HG03060 (cell line): ENCODE data around the gene KCTD5.
"Not testable (repeated sequence)": the region's sequence is repeated elsewhere in the genome, so short reads cannot be mapped to it uniquely, and the experiment has no call there.

Experiments used
- ATAC-seq: cut with Tn5 transposase; IDR thresholded peaks from one replicate; pipeline ENCODE4 v1.9.1; 2021; ENCODE audit warnings: low read depth, moderate number of reproducible peaks; ENCODE audit not compliant: unreplicated experiment

KCTD5 gene

DNA sequence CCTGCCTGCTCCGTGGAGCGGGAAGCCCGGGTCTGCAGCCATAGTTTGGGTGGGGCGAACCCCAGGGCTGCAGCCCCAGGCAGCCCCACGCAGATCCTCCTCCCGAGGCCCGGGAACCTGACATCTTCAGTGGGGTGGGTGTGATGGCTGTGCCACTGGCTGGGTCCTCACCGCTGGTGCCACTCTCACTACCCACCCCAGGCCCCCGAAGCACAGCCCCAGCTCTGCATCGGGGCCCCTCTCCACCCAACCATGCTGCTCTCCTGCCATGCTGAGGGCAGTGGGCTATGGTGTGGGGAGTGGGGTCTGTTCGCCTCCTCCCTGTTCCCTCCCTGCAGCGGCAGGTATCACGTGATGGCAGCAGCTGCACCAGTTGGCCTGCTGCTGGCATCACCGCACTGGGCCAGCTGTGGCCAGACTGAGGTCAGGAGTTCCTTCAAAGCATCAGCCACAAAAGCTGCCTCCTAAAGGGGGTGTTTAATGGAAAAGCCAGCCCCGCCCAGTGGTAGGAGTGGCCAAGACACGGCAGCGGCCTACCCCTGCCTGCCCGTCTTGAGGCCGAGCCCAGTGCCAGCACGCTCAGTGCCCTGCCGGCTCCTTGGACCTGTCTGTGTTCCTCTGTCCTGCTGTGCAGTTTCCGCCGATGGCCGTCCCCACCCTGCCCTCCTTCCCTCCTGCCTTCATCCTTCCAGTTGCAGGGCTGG, 10.8 kb downstream of the KCTD5 start:
- ATAC-seq, result no peak

DNA sequence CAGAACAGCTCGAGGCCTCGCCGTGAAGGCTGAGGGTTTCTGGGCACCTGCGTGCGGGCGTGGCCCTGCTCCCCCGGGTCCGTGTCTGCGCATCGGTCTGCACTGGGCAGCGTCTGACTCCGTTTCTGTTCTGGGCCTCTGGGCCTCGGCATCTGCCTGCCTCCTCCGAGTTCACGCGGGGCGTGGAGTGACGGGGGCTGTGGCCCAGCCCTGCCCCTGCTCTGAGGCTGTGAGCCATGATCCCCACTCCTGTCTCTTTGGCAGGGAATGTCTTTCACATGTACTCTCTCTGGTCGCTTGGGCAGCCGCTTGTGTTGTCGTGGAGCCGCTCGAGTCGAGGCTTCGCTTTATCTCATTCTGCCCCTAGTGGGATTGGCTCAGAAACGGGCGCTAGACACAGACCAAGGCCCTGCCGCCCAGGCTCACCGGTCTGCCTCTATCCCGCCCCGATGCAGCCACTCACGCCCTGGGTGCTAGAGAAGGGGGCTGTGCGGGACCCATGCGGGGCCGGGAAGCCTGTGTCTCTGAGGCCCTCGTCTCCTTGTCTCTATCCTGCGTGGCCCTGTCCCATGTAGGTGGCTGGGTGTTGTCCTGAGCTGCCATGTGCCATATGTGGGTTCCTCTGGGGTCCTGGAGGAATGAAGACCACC, 14.4 kb downstream of the KCTD5 start:
- not testable (repeated sequence) for ATAC-seq

DNA sequence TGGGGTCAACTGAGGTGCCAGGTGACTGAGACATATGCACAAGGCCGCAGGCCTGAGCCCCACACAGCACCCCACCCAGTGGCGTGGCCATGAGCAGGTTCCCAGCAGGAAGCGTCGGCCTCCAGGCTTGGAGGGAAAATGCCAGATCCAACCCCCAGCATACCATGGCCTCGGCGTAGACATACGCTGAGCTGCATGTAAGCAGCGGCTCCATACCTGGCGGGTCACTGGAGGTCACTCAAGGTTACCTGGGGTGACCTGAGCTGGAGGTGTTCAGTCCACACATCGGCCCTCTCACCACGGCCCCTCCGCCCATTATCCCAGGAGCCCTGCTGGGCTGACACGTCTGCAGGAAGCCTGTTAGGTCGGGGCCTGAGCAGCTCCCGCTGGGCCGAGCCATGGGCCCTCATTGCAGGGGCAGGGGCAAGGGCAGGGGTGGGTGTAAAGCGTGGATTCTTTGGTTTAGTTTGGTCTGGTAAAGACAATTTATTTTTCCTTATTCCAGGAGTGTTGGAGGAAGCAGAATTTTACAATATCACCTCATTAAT, 15.2 kb downstream of the KCTD5 start:
- ATAC-seq, result no peak

DNA sequence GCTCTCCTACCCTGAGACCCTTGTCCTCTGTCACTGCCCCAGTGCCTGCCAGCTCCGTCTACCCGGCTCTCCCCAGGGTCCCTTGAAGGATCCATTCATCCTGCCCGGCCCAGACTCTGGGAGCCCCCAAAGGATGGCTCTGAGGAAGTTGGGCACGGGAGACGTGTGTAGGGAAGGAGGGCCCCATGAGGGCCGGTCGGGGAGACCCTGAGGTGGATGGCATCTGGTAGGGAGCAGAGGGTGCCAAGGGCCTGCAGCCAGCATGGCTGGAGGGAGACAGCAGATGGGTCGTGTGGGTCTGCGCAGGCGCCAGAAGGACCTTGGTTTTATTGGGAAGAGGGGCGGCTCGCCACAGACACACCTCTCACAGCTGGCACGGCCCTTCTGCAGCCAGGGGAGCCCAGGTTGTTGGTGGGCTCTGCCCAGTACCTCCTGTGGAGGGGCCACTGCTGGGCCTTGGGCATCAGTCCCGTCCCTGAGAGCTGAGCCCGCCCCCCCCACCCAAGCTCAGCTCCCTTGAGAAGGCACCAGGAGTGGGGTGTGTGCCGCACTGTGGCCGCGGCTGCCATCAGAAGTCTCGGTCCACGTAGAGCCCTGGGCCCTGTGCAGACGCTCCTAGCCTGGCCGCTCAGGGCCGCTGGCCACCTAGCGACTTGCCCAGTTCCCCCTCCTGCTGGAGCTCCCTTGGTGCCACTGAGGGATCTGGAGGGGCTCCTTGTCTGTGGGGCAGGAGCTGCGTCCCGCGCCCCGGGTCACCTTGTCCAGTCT, 16.0 kb downstream of the KCTD5 start:
- ATAC-seq, result no peak

DNA sequence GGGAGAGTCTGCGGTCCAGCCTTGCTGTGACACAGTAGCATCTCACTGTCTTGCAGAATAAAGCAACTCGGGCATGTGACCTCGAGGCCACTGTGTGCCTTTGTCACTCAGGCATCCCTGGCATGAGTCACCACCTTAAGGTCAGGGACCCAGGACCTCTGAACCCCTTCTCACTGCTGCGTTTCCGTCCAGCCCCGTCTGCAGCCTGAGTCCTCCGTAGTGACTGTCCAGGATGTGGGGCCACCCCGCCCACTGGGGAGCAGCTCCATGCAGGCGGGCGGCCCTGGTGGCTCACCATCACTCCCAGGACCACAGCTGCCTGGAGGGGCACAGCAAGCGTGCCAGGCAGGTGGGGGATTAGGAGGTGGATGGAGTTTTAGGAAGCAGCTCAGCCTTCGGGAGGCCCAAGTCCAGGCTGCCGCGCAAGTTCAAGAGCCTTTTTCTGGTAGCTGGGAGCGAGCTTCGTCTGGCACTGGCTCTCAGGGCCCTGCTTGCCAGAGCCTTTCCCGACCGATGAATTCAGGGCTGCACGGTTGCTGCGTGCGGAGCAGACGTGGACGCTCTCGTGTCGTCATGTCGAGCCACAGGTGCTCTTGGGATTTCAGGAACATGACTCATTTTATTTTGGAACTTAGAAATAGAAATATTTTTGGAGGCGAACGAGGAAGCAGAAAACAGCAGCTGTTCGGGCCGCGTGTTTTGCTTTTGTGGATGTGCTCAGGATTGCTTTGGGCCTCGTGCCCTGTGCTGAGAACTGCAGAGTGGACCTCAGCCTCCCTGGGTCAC, 16.8 kb downstream of the KCTD5 start:
- no peak for ATAC-seq

DNA sequence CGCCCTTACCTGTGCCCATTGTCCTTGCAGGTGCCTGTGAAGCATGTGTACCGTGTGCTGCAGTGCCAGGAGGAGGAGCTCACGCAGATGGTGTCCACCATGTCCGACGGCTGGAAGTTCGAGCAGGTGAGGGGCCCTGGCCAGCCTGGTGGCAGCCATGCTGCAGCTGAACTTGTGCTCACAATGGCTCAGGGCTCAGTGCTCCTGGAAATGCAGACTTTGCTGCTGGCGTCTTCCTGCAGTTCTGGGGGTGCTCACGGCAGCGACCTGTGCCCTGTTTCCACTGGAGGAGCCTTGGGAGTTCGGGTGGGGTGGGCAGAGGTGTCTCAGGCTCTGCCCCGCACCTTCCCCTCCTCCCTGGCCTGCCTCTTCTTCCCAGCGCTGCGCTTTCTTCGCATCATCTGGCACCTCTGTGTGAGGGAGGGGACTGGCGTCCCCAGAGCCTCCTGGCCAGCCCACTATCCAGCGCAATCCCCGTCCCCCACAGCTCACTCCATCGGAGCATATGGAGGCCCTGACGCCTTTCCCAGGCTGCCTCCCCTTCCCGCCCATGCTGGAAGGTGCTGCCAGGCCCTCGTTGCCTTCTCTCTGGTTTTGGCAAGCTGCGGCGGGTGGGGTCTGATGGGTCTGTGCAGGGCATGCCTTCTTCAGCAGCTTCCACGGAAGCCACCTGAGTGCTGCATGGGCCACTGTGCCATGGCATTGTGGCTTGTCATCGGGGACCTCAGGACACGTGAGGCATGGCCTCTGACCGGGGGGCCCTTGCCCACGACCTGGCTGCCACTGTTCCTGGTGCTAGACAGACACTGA, 17.7 kb downstream of the KCTD5 start:
- ATAC-seq, result no peak

DNA sequence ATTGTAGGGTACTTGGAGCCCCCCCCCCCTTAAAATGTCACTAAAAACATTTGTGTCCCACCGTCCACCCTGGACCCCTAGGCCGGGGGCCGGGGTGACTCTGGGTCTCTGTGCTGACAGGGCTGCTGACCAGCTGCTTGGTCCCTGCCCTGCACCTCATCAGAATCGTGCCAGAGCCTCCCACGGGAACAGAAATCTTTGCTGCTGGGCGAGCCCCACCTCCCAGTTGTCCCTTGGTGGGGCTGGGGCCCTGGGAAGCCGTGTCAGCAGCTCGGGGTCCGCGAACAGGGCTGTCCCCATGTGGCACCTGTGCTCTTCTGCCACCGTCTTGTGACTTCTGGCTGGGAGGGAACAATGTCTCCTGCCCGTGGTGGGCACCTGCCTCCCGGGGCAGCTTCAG, 18.5 kb downstream of the KCTD5 start:
- no peak for ATAC-seq

DNA sequence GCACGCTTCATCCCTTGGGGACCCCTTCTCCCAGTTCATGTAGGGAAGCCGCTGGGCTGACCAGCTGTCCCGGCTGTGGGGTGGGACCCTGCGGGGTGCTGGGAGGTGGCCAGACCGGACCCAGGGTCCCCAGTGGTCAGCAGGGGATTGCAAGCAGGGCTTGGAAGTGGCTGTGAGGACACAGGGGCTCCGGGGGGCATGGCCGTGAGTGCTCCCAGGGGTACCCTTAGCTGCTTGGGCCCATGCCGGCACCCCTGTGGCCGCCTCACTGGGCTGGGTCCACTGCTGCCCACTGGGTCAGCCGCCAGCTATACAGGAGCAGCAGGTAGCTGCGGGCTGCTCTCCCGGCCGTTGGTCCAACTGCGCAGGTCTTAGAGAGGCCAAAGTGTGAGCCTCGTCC, 18.9 kb downstream of the KCTD5 start:
- no peak for ATAC-seq

DNA sequence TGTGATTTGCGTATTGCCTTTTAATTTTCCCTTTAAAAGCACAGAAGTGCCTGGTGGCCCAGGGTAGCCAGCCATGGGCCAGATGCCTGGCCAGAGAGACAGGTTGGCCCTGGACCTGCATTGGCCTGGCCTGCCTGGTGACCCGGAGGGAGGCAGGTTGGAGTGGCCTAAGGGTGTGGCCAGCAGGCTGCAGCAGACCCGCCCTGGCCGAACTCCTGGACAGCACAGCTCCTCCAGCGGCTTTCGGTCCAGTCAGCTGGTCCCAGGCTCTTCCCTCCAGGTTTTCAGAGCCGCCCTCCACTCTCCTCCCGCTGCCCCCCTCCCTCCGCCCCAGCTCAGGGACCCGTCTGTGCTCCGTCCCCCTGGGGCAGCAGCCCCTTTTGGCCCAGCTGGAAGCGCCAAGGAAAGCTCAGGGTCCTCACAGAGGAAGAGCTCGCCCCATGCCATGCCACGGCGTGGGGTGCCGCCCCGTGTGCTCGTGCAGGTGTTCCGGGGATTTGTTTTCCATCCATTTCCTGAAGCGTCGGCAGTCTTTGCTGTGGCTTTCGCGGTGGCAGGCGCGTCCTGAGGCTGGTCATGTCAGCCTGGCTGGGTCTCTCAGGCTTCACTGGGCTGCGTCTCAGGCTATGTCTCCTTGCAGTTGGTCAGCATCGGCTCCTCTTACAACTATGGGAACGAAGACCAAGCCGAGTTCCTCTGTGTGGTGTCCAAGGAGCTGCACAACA, 19.6 kb downstream of the KCTD5 start:
- ATAC-seq, result no peak

DNA sequence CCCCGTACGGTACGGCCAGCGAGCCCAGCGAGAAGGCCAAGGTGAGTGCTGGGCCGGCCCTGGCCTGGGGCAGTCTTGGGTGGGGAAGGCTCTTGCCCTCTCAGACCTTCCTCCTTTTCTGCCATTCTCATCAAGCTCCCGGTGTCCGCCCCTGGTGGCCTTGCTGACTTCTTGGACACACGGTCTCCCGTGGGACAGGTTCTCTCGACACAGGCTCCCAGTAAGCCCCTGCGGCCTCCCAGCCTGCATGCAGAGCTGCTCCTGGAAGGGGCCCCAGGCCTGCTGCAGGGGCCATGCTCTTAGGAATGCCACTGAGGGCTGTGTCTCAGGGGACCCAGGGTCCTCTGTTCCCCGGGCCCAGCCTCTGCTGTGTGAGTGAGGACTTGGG, 20.1 kb downstream of the KCTD5 start:
- ATAC-seq, result no peak

DNA sequence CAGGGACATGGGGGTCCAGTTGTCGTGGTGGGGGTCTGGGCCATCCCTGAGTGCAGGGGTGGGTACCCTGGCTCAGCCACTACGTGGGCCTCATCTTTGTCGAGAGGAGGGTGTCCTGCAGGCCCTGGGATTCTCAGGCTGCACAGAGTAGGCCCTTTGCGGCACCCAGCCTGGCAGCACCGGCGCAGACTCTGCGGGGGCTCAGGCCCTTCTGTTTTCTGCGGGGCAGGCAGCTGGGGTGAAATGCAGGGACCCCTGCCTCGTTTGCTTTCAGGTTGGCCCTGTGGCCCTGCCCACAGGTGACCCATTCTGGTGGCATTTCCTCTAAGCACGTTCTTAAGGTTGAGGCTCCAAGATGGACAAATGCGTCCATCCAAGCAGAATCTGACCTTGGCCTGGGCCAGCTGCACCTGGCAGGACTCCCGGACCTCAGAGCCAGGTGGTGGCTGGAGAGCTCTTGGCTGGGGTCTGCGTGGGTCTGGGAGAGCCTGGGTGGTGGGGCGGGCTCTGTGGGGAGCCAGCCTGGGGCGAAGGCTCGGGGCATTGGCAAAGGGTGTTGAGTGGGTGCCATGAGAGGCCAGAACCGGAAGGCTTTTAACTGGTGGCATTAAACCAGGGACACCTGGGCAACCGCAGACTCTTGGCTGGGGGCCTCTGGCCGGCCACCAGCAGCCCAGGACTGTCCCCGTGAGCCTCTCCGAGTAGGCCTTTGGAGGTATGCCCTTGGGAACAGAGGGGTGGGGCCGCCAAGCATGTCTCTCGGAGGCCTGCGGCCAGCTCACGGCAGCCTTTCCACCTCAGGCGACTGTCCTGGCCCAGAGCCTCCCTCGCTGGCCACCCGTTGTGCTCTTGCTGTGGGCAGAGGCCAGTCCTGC, 20.8 kb downstream of the KCTD5 start:
- no peak for ATAC-seq

DNA sequence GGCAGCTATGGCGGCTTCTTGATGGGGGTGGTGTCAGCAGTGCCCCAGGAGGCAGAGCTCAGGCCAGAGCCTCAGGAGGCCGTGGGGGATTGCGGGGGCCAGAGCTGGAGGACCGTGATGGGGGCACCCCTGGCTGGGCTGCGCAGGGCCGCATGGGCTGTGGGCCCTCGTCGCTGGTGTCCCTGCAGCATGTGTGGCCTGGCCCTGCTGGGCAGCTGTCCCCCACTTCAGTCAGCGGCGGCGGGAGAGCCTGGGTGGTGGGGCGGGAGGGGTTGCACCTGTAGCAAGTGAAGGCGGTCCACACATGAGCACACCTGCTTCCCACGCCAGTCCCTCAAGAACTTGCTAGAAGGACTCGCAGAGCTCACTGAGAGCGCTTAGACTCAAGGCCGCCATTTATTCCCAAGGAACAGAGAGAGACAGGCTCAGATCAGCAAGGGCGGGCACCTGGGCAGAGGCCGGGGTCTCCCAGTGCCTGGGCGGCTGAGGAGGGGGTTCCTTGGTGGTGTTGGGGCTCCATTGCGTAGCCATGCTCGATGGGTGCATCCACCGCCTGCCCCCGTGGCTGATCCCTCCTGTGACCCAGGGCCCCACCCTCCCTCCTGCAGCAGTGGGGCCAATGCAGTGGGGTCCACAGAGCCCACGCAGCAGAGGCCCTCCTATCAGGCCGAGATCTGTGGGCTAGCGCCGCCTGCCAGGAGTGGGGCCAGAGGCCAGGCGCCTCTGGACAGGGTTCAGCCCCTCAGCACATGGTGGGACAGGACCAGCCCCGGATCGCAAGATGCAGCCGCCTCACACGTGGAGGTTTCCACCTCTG, 22.1 kb downstream of the KCTD5 start:
- ATAC-seq, result no peak

DNA sequence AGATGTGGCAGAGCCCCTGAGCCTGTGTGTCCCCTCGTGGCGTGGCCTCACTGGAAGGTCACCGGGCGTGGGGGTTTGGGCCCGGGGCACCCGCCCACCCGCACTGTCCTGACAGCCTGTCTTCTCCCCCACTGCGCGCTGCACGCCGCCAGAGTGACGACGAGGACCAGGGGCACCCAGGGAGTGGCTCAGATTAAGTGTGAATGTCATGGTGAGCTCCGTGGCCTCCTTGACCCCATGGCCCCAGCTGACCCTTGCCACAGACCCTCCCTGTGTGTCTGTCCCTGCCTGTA, 22.6 kb downstream of the KCTD5 start:
- no peak for ATAC-seq

DNA sequence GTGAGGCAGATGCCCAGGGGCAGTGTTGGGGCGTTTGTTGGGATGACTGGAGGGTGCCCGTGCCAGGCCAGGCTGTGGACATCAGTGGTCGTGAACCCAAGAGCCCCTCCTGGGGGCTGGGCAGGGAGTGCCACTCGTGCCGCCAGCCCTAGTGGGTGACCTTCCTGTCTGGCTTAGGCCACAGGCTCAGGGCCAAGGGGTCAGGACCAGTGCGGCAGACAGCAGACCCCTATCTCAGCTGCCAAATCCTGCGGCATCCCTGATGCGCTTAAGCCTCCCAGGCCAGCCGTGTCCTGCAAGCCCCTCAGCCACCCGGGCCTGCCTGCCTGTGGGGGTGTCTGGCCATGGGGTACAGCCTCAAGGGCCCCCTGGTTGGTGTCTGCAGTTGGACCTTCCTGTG, 23.0 kb downstream of the KCTD5 start:
- no peak for ATAC-seq

DNA sequence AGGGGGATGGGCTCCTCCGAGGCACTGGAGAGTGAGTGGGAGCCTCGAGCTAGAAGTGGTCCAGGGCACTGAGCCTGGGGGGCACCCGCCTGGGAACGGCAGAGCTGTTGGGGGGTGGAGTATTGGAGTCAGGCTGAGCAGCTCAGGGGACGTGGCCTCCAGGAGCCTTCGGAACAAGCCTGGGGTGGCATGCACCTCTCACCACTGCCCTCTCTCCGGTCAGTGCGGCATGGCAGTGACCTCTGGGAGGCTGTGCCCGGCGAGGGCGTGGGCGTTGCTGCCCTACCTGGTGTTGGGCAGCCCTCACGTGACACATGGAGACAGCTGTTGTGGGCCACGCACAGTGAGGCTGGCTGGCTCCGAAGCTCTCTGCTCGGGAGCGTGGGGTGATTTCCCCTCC, 23.8 kb downstream of the KCTD5 start:
- no peak for ATAC-seq

DNA sequence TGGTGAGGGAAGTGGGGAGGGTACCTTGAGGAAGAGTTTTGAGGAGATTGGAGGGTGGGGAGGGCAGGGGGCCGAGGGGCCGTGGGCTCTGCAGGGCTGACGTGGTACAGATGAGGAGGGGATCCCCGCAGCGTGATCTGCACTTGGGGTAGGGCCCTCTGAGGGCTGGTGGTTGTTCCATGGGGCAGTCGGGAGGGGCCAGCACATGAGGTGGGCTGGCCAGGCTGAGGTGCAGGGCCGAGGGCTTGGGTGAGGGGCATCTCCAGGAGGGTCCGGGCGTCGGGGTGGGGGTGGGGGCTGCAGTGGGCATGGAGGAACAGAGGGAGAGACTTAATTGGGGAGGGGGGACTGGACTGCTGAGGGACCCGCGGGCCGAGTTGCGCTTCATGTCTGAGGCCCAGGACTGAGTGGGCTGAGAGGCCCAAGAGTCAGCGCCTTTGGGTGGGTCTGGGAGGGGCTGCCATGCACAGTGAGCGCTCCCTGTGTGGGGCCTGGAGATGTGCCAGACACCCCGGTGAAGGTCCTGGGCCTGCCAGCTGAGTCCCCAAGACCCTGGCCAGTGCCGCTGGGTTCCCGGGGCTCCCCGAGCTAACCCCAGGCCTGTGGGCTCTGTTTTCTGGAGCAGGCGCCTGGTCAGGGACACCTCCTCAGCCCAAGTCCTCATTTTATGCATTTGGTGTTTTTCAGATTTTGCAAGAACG, 24.4 kb downstream of the KCTD5 start:
- no peak for ATAC-seq
